ENCODE results near the gene CNNM4.
A peak's percentile ranks its signal among the peaks of the same experiment; 100 is the strongest.

Gene CNNM4

DNA sequence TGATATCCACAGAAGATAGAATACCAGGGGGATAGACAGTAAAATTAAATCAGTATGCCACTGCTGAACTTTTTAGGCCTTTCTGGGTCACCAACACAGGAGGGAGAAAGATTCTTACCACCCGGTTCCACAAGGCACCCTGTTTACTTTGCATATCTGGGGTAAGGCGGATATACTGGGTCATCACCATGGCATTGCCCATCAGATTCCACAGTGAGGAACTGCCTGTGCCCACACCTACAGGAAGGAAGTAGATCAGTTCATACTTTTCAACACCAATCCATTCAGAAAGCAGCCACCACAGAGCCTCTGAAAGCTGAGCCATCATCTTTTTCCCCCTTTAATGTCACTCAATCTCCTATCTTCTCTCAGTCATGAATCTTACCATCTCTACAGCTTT is 22.9 kb upstream of the CNNM4 start:
- Histone ChIP-seq H3K27ac (ENCODE audit: low read length) (no peak overlapping the region), H3K9ac (ENCODE audit: low read length) (no peak overlapping the region), H3K9me3 (ENCODE audit: control insufficient read depth, low read depth, low read length) (no peaks in the 10 kb centered on the region), H3K27me3 (ENCODE audit: control insufficient read depth, insufficient read depth, low read length) (no peaks in the 10 kb centered on the region), H3K4me1 (ENCODE audit: control insufficient read depth, low read depth, low read length) (peaks cover 4% of the 10 kb centered on the region), H3K36me3 (ENCODE audit: control insufficient read depth, low read depth, low read length) (peaks cover 37% of the 10 kb centered on the region), H3K4me3 (ENCODE audit: low read length) (no peak overlapping the region)

DNA sequence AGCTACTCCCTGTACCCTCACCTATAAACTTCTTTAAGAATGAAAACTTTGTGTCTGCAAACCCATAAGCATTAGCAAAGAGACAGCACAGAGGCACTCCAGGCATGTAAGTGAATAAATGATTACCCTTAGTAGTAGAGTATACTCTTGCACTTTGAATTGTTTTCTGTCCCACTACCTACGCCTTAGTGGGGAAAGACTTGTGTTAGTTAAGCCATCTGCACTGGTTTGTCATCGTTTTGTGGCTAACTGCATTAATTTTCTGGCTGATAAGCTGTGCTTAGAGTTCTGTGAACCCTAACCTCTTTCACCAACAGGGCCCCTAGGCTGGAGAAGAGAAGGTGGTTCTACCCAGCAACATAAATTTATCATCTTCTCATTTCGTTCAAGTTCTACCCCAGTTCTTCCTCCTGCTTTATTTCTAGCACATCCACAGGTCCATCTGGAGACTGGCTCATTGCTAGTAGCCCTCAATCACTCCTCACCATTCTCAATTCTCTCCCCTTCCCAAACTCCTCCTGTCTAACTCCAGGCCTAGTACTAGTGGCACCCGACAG is 21.5 kb upstream of the CNNM4 start:
- Histone ChIP-seq H3K27ac (ENCODE audit: low read length) (peak overlapping the region; percentile 38), H3K27me3 (ENCODE audit: control insufficient read depth, insufficient read depth, low read length) (no peaks in the 10 kb centered on the region)

DNA sequence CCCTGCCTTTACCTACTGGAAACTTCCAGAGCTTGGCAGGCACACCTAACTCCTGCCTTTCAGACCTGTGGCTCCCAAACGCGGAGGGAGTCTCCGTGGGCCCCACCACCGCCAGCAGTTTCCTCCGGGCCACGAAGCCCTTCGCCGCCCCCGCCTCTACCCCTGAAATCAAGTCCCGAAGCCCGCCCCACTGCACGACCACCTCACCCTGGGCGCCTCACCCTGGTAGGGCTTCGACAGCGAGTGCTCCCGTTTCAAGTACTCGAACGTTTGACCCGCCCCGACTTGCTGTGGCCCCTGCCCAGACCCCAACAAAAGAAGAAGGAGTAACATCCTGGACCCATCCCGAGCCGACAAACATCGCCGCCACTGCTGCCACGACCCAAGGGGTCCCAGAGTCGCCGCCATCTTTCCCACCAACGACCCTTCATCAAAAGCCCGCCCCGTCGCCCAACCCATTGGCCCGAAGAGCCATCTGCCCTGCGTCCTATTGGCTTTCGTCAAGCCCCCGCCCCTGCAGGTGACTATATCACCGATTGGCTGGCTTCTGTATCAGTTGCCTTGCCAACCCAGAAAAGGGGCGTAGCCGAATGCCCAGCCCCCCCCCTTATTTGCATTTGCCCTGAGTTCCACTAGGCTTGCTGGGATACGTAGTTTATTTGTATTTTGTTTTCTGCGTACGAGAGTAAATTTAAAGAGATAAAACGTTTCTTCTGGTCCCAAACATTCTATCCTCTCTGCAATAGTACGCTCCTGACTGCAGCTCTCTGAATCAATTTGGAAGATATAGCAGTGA is 20.9 kb upstream of the CNNM4 start, which contains the start of gene LMAN2L:
Gene LMAN2L (minus strand): TSS at position 432 of the 796 bp plus-strand sequence. CDS start 24 bp downstream, at position 408.
- H3K4me3 ChIP-seq (ENCODE audit: low read length) = peak within 1 kb of the TSS; percentile 85
- peak within 1 kb of the TSS; percentile 38 for H3K27ac ChIP-seq (ENCODE audit: low read length)
- H3K9ac ChIP-seq (ENCODE audit: low read length) = peak within 1 kb of the TSS; percentile 80
- H3K27me3 ChIP-seq (ENCODE audit: control insufficient read depth, insufficient read depth, low read length) = no peaks in the 10 kb centered on the region
- peaks cover 17% of the 10 kb centered on the region for H3K36me3 ChIP-seq (ENCODE audit: control insufficient read depth, low read depth, low read length)
- no peaks in the 10 kb centered on the region for H3K9me3 ChIP-seq (ENCODE audit: control insufficient read depth, low read depth, low read length)
- H3K4me1 ChIP-seq (ENCODE audit: control insufficient read depth, low read depth, low read length) = peaks cover 4% of the 10 kb centered on the region

More for the DNA sequence above, 21.5 kb upstream of the CNNM4 start:
- peak overlapping the region; percentile 80 for H3K9ac ChIP-seq (ENCODE audit: low read length)
- H3K9me3 ChIP-seq (ENCODE audit: control insufficient read depth, low read depth, low read length) = no peaks in the 10 kb centered on the region
- H3K4me3 ChIP-seq (ENCODE audit: low read length) = peak overlapping the region; percentile 85
- H3K4me1 ChIP-seq (ENCODE audit: control insufficient read depth, low read depth, low read length) = peaks cover 4% of the 10 kb centered on the region
- H3K36me3 ChIP-seq (ENCODE audit: control insufficient read depth, low read depth, low read length) = peaks cover 23% of the 10 kb centered on the region

DNA sequence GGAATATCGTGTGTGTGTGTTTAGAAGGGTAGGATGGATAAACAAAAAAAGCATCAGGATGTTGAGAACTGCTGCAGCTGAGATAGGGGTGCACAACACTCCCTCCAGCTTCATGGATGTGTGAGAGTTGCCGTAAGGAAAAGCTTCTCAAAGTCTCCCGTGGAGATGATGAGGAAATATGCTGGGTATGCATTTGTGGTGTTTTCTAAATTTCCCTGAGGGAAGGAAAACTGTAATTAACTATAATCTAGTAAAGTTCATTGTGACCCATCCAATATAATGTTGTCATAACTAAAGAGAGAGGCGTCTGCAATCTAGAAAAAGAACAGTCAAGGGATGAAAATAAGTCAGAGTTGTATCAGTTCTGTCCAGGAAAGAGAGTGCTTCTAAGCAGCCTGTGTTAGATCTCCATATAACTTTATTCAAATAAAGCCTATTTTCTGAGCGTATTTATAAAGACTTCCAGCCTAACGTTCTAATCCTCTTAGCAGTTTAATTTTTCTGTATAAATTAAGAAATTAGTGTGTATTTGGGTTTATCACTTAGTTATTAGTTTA is 13.6 kb upstream of the CNNM4 start:
- Histone ChIP-seq H3K27me3 (ENCODE audit: control insufficient read depth, insufficient read depth, low read length) (no peaks in the 10 kb centered on the region), H3K4me3 (ENCODE audit: low read length) (no peak overlapping the region), H3K9me3 (ENCODE audit: control insufficient read depth, low read depth, low read length) (no peaks in the 10 kb centered on the region), H3K27ac (ENCODE audit: low read length) (no peak overlapping the region), H3K36me3 (ENCODE audit: control insufficient read depth, low read depth, low read length) (no peaks in the 10 kb centered on the region), H3K4me1 (ENCODE audit: control insufficient read depth, low read depth, low read length) (no peaks in the 10 kb centered on the region), H3K9ac (ENCODE audit: low read length) (no peak overlapping the region)

DNA sequence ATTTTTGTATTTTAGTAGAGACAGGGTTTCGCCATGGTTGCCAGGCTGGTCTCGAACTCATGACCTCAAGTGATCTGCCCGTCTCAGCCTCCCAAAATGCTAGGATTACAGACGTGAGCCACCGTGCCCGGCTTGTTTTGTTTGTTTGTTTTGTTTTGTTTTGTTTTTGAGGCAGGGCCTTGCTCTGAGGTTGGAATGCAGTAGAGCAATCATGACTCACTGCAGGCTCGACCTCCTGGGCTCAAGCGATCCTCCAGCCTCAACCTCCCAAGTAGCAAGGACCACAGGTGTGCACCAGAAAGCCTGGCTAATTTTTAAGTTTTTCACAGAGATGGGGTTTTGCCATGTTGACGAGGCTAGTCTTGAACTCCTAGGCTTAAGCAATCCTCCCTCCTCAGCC is 8.9 kb upstream of the CNNM4 start:
- H3K9me3 ChIP-seq (ENCODE audit: control insufficient read depth, low read depth, low read length) = no peaks in the 10 kb centered on the region
- no peak overlapping the region for H3K9ac ChIP-seq (ENCODE audit: low read length)
- H3K4me1 ChIP-seq (ENCODE audit: control insufficient read depth, low read depth, low read length) = no peaks in the 10 kb centered on the region
- H3K36me3 ChIP-seq (ENCODE audit: control insufficient read depth, low read depth, low read length) = no peaks in the 10 kb centered on the region
- no peak overlapping the region for H3K4me3 ChIP-seq (ENCODE audit: low read length)
- H3K27me3 ChIP-seq (ENCODE audit: control insufficient read depth, insufficient read depth, low read length) = no peaks in the 10 kb centered on the region
- H3K27ac ChIP-seq (ENCODE audit: low read length) = no peak overlapping the region

DNA sequence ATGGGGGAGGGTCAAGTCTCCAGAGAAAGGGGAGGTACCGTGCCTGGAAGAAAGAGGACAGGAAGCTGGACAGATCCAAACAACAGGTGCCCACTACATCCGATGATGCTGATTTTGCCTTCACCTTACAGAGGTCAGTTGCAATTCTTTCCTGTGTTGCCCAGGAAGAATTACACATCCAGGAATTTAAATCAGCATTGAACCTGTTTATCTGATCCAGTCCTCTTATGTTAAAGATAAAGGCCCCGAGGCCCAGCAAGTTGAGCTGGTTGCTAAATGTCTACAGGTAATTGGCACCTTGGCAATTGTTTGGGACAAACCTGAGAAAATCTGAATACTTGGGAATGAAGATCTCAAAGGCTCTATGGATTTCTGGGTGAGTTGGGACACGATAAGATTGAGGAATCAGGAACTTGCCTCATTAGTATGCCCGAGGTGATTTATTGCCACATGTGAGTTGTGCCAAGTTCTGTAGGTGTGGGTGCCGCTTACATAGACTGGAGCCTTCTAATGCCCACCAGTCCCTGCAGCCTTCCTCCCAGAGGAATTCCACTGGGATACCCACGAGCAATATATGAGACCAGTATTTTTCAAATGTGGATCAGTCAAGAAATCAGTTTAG is 6.9 kb upstream of the CNNM4 start:
- Histone ChIP-seq H3K4me3 (ENCODE audit: low read length) (no peak overlapping the region), H3K27me3 (ENCODE audit: control insufficient read depth, insufficient read depth, low read length) (no peaks in the 10 kb centered on the region), H3K36me3 (ENCODE audit: control insufficient read depth, low read depth, low read length) (no peaks in the 10 kb centered on the region), H3K9me3 (ENCODE audit: control insufficient read depth, low read depth, low read length) (no peaks in the 10 kb centered on the region), H3K4me1 (ENCODE audit: control insufficient read depth, low read depth, low read length) (no peaks in the 10 kb centered on the region), H3K27ac (ENCODE audit: low read length) (no peak overlapping the region), H3K9ac (ENCODE audit: low read length) (no peak overlapping the region)

DNA sequence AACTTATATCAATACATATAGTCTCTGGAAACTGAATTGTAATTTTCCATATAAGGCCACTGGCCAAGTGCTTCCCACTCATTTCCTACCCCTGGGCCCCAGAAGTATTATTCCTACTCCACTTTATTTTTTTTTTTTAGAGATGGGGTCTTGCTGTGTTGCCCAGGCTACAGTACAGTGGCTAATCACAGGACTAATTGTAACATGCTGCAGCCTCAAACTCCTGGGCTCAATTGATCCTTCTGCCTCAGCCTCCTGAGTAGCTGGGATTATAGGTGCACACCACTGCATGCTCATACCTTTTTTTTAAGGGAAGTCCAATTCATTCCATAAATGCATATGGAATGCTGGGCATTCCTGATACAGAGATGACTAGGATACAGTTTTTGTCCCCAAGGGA is 6.4 kb upstream of the CNNM4 start:
- Histone ChIP-seq H3K4me1 (ENCODE audit: control insufficient read depth, low read depth, low read length) (no peaks in the 10 kb centered on the region), H3K27ac (ENCODE audit: low read length) (no peak overlapping the region), H3K9me3 (ENCODE audit: control insufficient read depth, low read depth, low read length) (no peaks in the 10 kb centered on the region), H3K27me3 (ENCODE audit: control insufficient read depth, insufficient read depth, low read length) (no peaks in the 10 kb centered on the region), H3K36me3 (ENCODE audit: control insufficient read depth, low read depth, low read length) (no peaks in the 10 kb centered on the region), H3K4me3 (ENCODE audit: low read length) (no peak overlapping the region), H3K9ac (ENCODE audit: low read length) (no peak overlapping the region)

DNA sequence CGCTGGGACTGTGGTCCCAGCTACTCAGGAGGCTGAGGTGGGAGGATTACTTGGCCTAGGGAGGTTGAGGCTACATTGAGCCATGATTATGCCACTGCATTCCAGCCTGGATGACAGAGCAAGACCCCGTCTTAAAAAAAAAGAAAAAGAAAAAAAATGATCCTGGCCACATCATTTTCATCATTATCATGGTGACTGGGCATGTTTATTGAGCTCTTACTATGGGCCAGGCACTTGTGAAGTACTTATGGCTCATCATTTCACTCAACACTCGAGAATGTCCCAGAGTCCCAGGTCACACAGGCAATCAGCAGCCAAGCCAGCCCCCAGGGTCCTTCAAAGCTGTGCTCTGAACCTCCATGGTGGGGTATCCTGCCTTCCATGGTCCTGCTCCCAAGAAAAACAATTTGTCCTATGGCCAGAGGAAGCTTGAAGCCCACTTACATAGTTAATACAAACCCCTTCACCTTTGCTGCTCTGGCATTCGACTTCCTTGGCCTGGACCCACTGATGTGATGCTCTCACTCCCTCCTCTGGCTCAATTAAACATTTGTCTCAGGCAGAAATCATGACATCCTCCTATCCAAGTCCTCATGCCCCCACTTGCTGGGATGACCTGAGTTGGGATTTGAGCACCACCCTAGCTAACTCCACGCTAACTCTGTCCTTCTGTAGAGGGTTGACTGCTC is 3.8 kb upstream of the CNNM4 start:
- H3K27ac ChIP-seq (ENCODE audit: low read length) = no peak overlapping the region
- no peak overlapping the region for H3K9ac ChIP-seq (ENCODE audit: low read length)
- no peaks in the 10 kb centered on the region for H3K9me3 ChIP-seq (ENCODE audit: control insufficient read depth, low read depth, low read length)
- H3K27me3 ChIP-seq (ENCODE audit: control insufficient read depth, insufficient read depth, low read length) = peaks cover 4% of the 10 kb centered on the region
- H3K4me1 ChIP-seq (ENCODE audit: control insufficient read depth, low read depth, low read length) = peaks cover 4% of the 10 kb centered on the region
- no peaks in the 10 kb centered on the region for H3K36me3 ChIP-seq (ENCODE audit: control insufficient read depth, low read depth, low read length)
- no peak overlapping the region for H3K4me3 ChIP-seq (ENCODE audit: low read length)

DNA sequence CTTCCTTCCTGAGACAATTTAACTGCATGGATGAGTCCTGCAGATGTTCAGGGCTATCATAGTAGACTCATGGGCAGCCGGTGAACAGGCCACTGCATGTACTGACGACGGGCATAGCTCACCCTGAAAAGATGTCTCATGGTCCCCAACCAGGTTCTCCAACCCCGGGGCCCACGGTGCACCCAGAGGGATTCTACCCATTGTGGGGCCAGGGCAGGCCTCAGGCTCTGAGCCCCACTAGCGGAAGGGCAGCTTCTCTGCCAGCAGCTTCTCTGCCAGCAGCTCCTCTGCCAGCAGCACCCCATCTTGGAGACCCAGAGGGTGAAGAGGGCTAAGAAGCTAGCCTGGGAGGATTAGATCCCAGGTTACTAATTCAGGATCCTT is 3.2 kb upstream of the CNNM4 start:
- H3K27ac ChIP-seq (ENCODE audit: low read length) = no peak overlapping the region
- no peak overlapping the region for H3K9ac ChIP-seq (ENCODE audit: low read length)
- no peaks in the 10 kb centered on the region for H3K9me3 ChIP-seq (ENCODE audit: control insufficient read depth, low read depth, low read length)
- H3K4me3 ChIP-seq (ENCODE audit: low read length) = no peak overlapping the region
- no peaks in the 10 kb centered on the region for H3K36me3 ChIP-seq (ENCODE audit: control insufficient read depth, low read depth, low read length)
- peaks cover 8% of the 10 kb centered on the region for H3K27me3 ChIP-seq (ENCODE audit: control insufficient read depth, insufficient read depth, low read length)
- peaks cover 9% of the 10 kb centered on the region for H3K4me1 ChIP-seq (ENCODE audit: control insufficient read depth, low read depth, low read length)

DNA sequence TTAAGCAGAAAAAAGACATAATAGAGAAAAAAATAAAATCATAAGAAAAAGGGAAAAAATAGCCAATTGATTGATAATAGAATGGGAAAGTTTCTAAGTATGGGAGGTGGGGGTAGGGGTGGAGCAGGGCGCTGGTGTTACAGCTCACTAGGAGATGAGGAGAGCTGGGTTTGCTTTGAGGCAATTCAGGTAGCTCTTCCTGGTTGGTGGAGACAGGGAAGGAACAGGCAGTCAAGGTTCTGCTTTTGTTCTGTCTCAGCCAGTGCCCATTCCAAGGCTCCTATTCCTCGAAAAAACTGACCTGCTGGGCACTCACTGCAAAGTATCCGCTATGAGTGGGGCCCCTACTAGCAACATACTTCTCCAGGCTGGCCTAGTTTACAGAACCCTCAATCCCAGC is 1.7 kb upstream of the CNNM4 start:
- no peak overlapping the region for H3K9ac ChIP-seq (ENCODE audit: low read length)
- H3K9me3 ChIP-seq (ENCODE audit: control insufficient read depth, low read depth, low read length) = no peaks in the 10 kb centered on the region
- no peak overlapping the region for H3K27ac ChIP-seq (ENCODE audit: low read length)
- H3K4me1 ChIP-seq (ENCODE audit: control insufficient read depth, low read depth, low read length) = peaks cover 20% of the 10 kb centered on the region
- no peaks in the 10 kb centered on the region for H3K36me3 ChIP-seq (ENCODE audit: control insufficient read depth, low read depth, low read length)
- H3K4me3 ChIP-seq (ENCODE audit: low read length) = no peak overlapping the region
- H3K27me3 ChIP-seq (ENCODE audit: control insufficient read depth, insufficient read depth, low read length) = peaks cover 8% of the 10 kb centered on the region

DNA sequence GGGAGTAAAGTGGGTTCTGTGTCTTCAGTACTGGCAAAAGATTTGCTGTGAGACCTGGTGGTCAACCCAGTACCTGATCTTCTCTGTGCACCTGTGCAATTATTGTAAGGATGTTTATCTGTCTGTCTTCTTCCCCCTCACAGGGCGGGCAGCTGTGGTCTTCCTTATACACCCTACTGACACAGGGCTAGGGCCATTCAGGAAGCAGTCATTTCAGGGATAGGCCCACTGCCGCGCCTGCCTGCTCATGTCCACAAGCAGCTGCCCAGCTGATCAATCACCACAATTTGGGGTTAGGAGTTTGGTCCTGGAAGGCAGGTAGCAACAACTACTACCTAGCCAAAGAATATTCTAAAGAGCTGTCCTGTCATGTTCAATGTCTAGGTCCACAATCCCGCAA is 1.2 kb upstream of the CNNM4 start:
- Histone ChIP-seq H3K27me3 (ENCODE audit: control insufficient read depth, insufficient read depth, low read length) (peaks cover 8% of the 10 kb centered on the region), H3K27ac (ENCODE audit: low read length) (no peak overlapping the region), H3K4me1 (ENCODE audit: control insufficient read depth, low read depth, low read length) (peaks cover 26% of the 10 kb centered on the region), H3K4me3 (ENCODE audit: low read length) (no peak overlapping the region), H3K9ac (ENCODE audit: low read length) (no peak overlapping the region), H3K9me3 (ENCODE audit: control insufficient read depth, low read depth, low read length) (no peaks in the 10 kb centered on the region), H3K36me3 (ENCODE audit: control insufficient read depth, low read depth, low read length) (no peaks in the 10 kb centered on the region)

All from iPS-18a (cell line).